Measurements from ENCODE around the gene MEF2B.
"Not testable (repeated sequence)": the region's sequence is repeated elsewhere in the genome, so short reads cannot be mapped to it uniquely, and the experiment has no call there.

Gene MEF2B

GRCh38 chr19:19192910-19193423 lies 22.9 kb upstream of the MEF2B start:
- no peak for DNase-seq

GRCh38 chr19:19192078-19192882 lies 22.2 kb upstream of the MEF2B start, which contains the start of the genes BORCS8 and RFXANK:
TSS of gene BORCS8 (minus strand) at chr19:19192152. CDS start at chr19:19192117, 35 bp downstream.
TSS of gene RFXANK (plus strand) at chr19:19192258. CDS start at chr19:19193947, 1,689 bp downstream.
- peak; percentile 99 to 100 for DNase-seq

- DNase-seq: no peak
These were observed 21.7 kb upstream of the MEF2B start for GRCh38 chr19:19191768-19192077.

GRCh38 chr19:19186742-19187141 lies 16.7 kb upstream of the MEF2B start:
- DNase-seq: no peak

GRCh38 chr19:19185853-19186740 lies 16.0 kb upstream of the MEF2B start:
- no peak for DNase-seq

- no peak for DNase-seq
These were observed 11.5 kb upstream of the MEF2B start for GRCh38 chr19:19181488-19181998.

- no peak for DNase-seq
These were observed 9.7 kb upstream of the MEF2B start for GRCh38 chr19:19179548-19180441.

- DNase-seq: no peak
These were observed 6.9 kb upstream of the MEF2B start for GRCh38 chr19:19176950-19177349.

- not testable (repeated sequence) for DNase-seq
These were observed 3.2 kb upstream of the MEF2B start for GRCh38 chr19:19173243-19173642.

- no peak for DNase-seq
These were observed 1.9 kb upstream of the MEF2B start for GRCh38 chr19:19171821-19172532.

- no peak for DNase-seq
These were observed 1.0 kb upstream of the MEF2B start for GRCh38 chr19:19170873-19171672.

GRCh38 chr19:19169236-19170052 lies 619 bp downstream of the MEF2B start:
- no peak for DNase-seq

- no peak for DNase-seq
These were observed 2.5 kb downstream of the MEF2B start for GRCh38 chr19:19167612-19168011.

- no peak for DNase-seq
These were observed 4.7 kb downstream of the MEF2B start for GRCh38 chr19:19165396-19165795.

- no peak for DNase-seq
These were observed 7.6 kb downstream of the MEF2B start for GRCh38 chr19:19162495-19162894.

- DNase-seq: no peak
These were observed 9.5 kb downstream of the MEF2B start for GRCh38 chr19:19160461-19161035.

GRCh38 chr19:19159534-19159933 lies 10.5 kb downstream of the MEF2B start:
- no peak for DNase-seq

- no peak for DNase-seq
These were observed 12.3 kb downstream of the MEF2B start for GRCh38 chr19:19157808-19158207.

GRCh38 chr19:19155495-19156219 lies 14.4 kb downstream of the MEF2B start:
- DNase-seq: no peak
